Type B pancreatic cell (in vitro differentiated cells): ENCODE data around the gene LRP11. TPM values are rescaled to one million over a fixed set of nuclear protein-coding genes. Genes with fewer than 3 reads are reported as not detected.
A peak's percentile ranks its signal among the peaks of the same experiment; 100 is the strongest.

Experiments
- DNase-seq: peaks from one replicate; pipeline ENCODE4 v3.0.0; 2021; ENCODE audit warnings: mixed read lengths; ENCODE audit not compliant: unreplicated experiment; ENCODE audit errors: extremely low spot score
- H3K27ac Mint-ChIP-seq: 2 replicates; pipeline ENCODE4 v1.8.0; 2021; ENCODE audit warnings: mild to moderate bottlenecking, mixed read lengths
- H3K27me3 Mint-ChIP-seq: 2 replicates; pipeline ENCODE4 v1.8.0; 2021; ENCODE audit warnings: mixed read lengths
- H3K36me3 Mint-ChIP-seq: 2 replicates; pipeline ENCODE4 v1.8.0; 2021; ENCODE audit warnings: mixed read lengths
- H3K4me1 Mint-ChIP-seq: one replicate; pipeline ENCODE4 v1.8.0; 2021; ENCODE audit warnings: mixed read lengths; ENCODE audit not compliant: unreplicated experiment
- H3K4me3 Mint-ChIP-seq: 2 replicates; pipeline ENCODE4 v1.8.0; 2021; ENCODE audit warnings: mild to moderate bottlenecking, mixed read lengths
- H3K9me3 Mint-ChIP-seq: 2 replicates; pipeline ENCODE4 v1.8.0; 2021; ENCODE audit warnings: mixed read lengths
- CTCF ChIP-seq: fragments of 200-600 bp; sonication (generic); conservative IDR thresholded peaks from 2 replicates; pipeline ENCODE4 v1.5.0; 2021; ENCODE audit warnings: antibody characterized with exemption, mild to moderate bottlenecking
- total RNA-seq: library from RNA; stranded (reverse); gene quantifications from 2 replicates; pipeline ENCODE4 v1.2.1, GENCODE V29; 2021; ENCODE audit warnings: low replicate concordance

The LRP11 gene
- total RNA-seq, 1 donor from 2014 or later: 56.6 TPM

DNA sequence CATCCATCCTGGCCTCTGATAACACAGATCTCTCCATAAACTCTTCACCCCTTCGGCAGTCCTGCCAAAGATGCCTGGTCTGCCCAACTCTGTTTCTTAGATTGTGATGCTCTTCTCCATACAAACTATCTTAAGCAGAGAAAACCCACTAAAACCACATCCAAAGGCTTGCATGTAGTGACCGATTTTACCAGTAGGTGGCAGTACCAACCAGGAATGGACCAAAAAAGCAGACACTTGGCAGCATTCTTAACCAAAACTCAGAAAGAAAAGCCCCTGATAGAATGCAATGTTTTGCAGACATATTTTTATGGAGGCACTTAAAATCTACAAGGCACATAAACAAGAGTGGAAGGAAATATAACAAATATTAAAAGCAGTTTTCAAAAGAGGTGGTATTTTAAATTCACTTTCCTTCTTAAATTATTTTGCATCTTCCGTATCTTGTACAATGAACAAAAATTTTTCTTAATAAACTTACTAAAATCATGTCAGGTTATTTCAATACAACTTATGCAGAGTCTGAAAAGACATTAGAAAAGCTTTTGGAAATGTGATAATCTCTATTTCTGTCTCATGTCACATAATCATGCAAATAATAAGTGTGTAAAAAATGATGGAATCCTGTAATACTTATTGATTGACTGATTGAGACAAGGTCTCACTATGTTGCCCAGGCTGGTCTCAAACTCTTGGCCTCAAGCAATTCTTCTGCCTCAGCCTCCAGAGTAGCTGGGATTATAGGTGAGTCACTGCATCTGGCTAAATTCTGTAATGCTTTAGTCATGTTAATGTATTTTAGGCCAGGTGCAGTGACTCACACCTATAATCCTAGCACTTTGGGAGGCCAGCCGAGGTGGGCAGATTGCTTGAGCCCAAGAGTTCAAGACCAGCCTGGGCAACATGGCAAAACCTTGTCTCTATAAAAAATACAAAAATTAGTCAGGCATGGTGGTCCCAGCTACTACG lies 29.4 kb downstream of the LRP11 start:
- peaks cover 16% of the 10 kb centered on the region for H3K36me3 Mint-ChIP-seq
- H3K27me3 Mint-ChIP-seq: no peaks in the 10 kb centered on the region
- H3K4me3 Mint-ChIP-seq: no peak overlapping the region
- H3K9me3 Mint-ChIP-seq: no peaks in the 10 kb centered on the region
- peak; percentile 92 for TF ChIP-seq CTCF
- DNase-seq: no peak
- H3K4me1 Mint-ChIP-seq: peaks cover 9% of the 10 kb centered on the region
- no peak overlapping the region for H3K27ac Mint-ChIP-seq

- Mint-ChIP-seq H3K9me3 (no peaks in the 10 kb centered on the region), H3K36me3 (peaks cover 13% of the 10 kb centered on the region), H3K27ac (no peak overlapping the region), H3K4me1 (peaks cover 9% of the 10 kb centered on the region), H3K4me3 (no peak overlapping the region), H3K27me3 (no peaks in the 10 kb centered on the region)
- TF ChIP-seq CTCF: no peak
- no peak for DNase-seq
These were observed 30.5 kb downstream of the LRP11 start for GRCh38 chr6:149833651-149834050.

DNA sequence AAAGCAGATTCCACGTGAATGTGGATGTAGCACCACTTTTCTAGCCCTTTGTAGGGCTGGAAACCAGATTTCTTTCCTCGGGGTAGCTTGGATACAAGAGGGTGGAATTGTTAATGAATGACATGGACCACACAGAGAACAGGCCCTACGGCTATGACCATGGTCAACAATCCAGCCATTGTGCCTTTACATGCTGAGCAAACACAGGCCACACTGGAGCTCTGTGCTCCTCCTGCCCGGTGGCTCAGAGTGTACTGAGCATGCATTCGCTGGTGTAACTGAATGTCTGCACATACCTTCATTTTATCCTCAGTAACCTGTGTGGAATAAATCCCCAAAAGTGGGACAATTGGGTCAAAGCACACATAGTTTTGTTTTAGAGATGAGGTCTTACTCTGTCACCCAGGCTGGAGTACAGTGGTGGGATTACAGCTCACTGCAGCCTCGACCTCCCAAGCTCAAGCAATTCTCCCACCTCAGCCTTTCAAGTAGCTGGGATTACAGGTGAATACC lies 32.8 kb downstream of the LRP11 start:
- H3K4me1 Mint-ChIP-seq: peaks cover 9% of the 10 kb centered on the region
- no peak for DNase-seq
- H3K27me3 Mint-ChIP-seq: no peaks in the 10 kb centered on the region
- no peak for TF ChIP-seq CTCF
- H3K9me3 Mint-ChIP-seq: no peaks in the 10 kb centered on the region
- peaks cover 16% of the 10 kb centered on the region for H3K36me3 Mint-ChIP-seq
- H3K27ac Mint-ChIP-seq: peak overlapping the region; percentile 38
- no peak overlapping the region for H3K4me3 Mint-ChIP-seq

GRCh38 chr6:149830731-149831307 lies 33.3 kb downstream of the LRP11 start:
- H3K27me3 Mint-ChIP-seq: no peaks in the 10 kb centered on the region
- H3K27ac Mint-ChIP-seq: peak overlapping the region; percentile 38
- no peak for DNase-seq
- H3K4me3 Mint-ChIP-seq: no peak overlapping the region
- no peak for TF ChIP-seq CTCF
- peaks cover 15% of the 10 kb centered on the region for H3K36me3 Mint-ChIP-seq
- H3K9me3 Mint-ChIP-seq: no peaks in the 10 kb centered on the region
- H3K4me1 Mint-ChIP-seq: peaks cover 9% of the 10 kb centered on the region

DNA sequence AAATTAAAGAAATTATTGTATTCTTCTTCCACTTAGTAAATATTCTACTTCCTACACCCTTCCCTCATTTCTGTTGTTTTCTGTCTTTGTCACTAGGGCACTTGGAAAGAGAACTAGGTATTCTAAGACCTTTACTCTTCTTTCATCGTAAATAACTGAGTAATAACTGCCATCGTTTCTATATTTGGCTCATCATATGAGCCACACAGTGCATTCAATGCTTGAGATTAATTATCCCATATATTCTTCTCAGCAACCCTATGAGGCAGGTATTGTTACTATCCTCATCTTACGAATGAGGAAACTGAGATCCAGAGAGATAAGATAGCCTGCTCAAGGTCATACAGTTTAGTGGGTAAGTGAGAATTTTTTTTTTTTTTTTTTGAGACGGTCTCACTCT lies 38.9 kb downstream of the LRP11 start:
- no peak for DNase-seq
- Mint-ChIP-seq H3K9me3 (no peaks in the 10 kb centered on the region), H3K4me1 (no peaks in the 10 kb centered on the region), H3K27ac (no peak overlapping the region), H3K4me3 (no peak overlapping the region), H3K36me3 (peaks cover 6% of the 10 kb centered on the region), H3K27me3 (no peaks in the 10 kb centered on the region)
- TF ChIP-seq CTCF: no peak
